Activated CD4-positive, alpha-beta T cell treated with anti-CD3 and anti-CD28 coated beads, Interleukin-2, amount 10 ng/mL, durations not matched to agents 24 days and 14 days (primary cell): ENCODE data around the gene SLC17A9. TPM values are rescaled to one million over a fixed set of nuclear protein-coding genes. Genes with fewer than 3 reads are reported as not detected.

ENCODE experiments used
- DNase-seq: peaks from one replicate; pipeline ENCODE4 v3.0.0; 2022
- H3K27ac Mint-ChIP-seq: one replicate; pipeline ENCODE4 v1.8.0; 2022; ENCODE audit warnings: mild to moderate bottlenecking, mixed read lengths
- H3K27me3 Mint-ChIP-seq: one replicate; pipeline ENCODE4 v1.8.0; 2022; ENCODE audit warnings: mixed read lengths
- H3K36me3 Mint-ChIP-seq: one replicate; pipeline ENCODE4 v1.8.0; 2022; ENCODE audit warnings: low read depth, mild to moderate bottlenecking, mixed read lengths
- H3K4me1 Mint-ChIP-seq: one replicate; pipeline ENCODE4 v1.8.0; 2021; ENCODE audit warnings: mixed read lengths
- H3K4me3 Mint-ChIP-seq: one replicate; pipeline ENCODE4 v1.8.0; 2022; ENCODE audit warnings: mild to moderate bottlenecking, moderate library complexity, mixed read lengths
- H3K9me3 Mint-ChIP-seq: one replicate; pipeline ENCODE4 v1.8.0; 2021; ENCODE audit warnings: mixed read lengths
- intact Hi-C: fragments of 100-400 bp; cut with micrococcal nuclease; formaldehyde crosslinking; loops from one replicate; pipeline ENCODE4 v1.15.1; 2023
- total RNA-seq: library from RNA; stranded (reverse); gene quantifications from 2 replicates; pipeline ENCODE4 v1.2.3, GENCODE V29; 2022

The SLC17A9 gene
- total RNA-seq, 1 donor from 2014 or later = 13.0 TPM

DNA sequence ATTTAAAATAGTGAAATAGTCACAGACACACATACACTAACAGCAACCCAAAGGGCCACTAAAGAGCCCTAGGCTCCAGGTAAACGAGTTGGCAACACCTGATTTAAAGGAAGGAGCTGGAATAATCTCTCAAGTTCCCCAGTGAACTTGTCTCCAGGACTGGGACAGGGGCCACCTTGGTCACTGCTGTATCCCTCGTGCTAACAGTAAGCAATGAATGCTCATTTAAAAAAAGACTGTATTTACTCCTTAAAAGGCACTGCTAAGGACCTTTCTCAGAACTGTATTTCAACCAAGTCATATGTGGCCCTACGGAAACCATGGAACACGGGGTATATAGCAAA, 27.5 kb upstream of the SLC17A9 start:
- peak overlapping the region; percentile 85 for H3K4me3 Mint-ChIP-seq
- peak overlapping the region; percentile 96 for H3K27ac Mint-ChIP-seq
- H3K36me3 Mint-ChIP-seq = peaks cover 16% of the 10 kb centered on the region
- DNase-seq = peak; percentile 67
- H3K4me1 Mint-ChIP-seq = peaks cover 57% of the 10 kb centered on the region
- H3K9me3 Mint-ChIP-seq = no peaks in the 10 kb centered on the region
- intact Hi-C loops = loop anchor here (1.0 kb wide), 1 partner anchor 25 kb away; no protein-coding TSS in a partner anchor
- no peaks in the 10 kb centered on the region for H3K27me3 Mint-ChIP-seq

DNA sequence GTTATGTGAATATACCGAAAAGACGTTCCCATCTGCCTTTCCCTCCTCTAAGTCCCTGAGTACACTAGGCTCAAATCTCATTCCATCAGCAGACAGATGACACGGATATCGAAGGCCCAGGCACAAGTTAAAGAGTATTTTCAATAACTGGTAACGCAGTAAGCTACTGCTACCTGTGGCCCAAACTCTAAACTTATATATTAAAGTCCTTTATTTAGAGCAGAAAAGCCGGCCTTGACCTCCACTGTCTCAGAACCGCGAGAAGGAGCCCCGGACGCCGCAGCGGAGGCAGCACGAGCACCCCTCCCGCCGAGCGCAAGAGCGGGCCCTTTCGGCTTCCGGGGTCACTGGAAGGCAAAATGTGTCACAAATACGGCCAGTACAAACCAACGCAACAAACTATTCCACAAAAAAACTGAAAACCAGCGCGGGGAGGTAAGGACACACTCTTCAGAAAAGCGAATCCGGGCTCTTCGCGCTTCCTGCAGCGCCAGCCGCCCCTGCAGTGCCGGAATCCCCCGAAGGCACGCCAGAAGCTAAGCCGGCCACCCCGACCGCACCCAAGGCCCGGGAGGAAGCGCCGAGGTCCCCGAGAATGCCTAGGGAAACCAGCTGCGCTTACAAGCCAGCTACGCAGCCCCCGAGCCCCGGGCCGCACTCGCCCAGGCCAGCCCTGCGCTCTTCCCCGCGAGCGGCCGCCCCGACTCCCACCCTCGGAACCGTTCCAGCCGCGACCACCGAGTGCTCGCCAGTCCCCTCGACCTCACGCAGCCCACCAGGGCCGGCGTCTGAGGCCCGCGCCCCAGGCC, 26.9 kb upstream of the SLC17A9 start:
- Mint-ChIP-seq H3K27me3 (no peaks in the 10 kb centered on the region), H3K9me3 (no peaks in the 10 kb centered on the region), H3K4me1 (peaks cover 57% of the 10 kb centered on the region), H3K4me3 (peak overlapping the region; percentile 85), H3K36me3 (peaks cover 13% of the 10 kb centered on the region), H3K27ac (peak overlapping the region; percentile 96)
- intact Hi-C loops = loop anchor here (1.0 kb wide), 1 partner anchor 25 kb away; no protein-coding TSS in a partner anchor
- DNase-seq = peak; percentile 86

DNA sequence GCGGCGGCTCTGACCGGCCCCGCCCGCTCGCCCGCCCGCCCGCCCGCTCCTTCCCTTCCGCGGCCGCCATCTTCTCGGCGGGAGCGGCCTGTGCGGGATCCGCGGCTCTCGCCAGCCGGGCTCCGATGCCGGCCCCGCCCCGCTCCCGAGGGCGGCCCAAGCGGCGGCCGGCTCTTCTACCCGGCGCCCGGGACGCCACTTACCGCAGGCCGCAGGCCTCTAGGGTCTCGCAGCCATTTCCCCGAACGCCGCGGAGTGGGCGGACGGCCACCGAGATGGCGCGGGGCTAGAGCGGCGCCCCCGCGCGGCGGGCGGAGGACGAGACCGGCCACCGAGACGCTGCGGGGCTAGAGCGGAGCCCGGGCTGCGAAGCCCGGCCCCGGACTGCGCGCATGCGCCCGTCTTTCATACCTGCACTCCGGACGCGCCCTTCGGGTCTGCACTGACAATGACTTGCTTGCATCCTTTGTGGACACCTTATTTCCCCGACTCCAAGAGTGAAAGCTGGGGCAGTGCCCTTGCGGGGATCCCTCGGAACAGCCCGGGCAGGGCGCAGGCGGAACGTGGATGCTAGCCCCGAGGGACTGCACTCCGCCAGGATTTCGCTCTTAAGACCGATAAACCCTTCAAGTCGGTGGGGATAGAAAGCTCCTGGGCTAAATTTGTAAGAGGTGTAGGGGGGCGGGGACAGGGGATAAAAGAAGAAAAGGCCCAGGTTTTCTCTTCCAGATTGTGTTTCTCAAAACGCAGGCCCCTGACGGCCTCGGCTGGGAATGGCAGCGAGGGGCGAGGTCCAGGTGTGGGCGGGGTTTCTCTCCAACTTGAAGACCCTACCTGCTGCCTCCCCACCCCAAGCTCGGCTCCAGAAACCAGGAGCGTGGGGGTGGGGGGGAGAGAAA, 26.0 kb upstream of the SLC17A9 start, which contains the start of gene DIDO1:
Gene DIDO1, minus strand, starts transcription at position 277 of the 899 bp plus-strand sequence.
- Mint-ChIP-seq H3K4me3 (peak within 1 kb of the TSS; percentile 85), H3K4me1 (peaks cover 56% of the 10 kb centered on the region)

DNA sequence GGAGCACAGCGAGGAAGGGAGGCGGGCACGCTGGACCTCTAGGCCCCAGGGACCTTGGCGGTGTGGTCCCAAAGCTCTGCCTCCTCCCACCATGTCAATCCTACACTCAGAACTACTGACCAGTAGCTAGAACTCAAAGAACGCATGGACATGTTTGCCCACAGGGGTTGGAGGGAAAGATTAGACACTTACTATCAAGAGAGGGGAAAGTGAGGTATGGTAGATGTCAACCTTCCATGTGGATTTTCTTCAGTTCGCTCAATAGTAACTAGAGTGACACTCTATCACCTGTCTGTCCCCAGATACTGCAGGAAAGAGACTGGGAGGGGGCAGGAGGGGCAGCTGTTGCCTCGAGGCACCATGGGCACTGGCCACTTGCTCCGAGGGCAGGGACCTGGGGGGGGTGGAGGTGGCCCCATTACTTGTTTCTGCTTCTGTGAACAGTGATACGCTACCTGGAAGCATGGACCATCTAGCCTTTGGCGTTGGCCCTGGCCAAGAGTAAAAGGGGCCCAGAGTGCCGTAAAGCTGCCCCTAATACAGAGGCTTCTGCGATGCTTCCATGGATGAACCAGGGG, 25.3 kb upstream of the SLC17A9 start:
- intact Hi-C loops = no loop called here
- Mint-ChIP-seq H3K4me3 (peak overlapping the region; percentile 85), H3K27ac (peak overlapping the region; percentile 90), H3K36me3 (peaks cover 13% of the 10 kb centered on the region), H3K9me3 (no peaks in the 10 kb centered on the region), H3K27me3 (no peaks in the 10 kb centered on the region), H3K4me1 (peaks cover 57% of the 10 kb centered on the region)
- no peak for DNase-seq

More for the DNA sequence above, 26.0 kb upstream of the SLC17A9 start, which contains the start of gene DIDO1:
- H3K27me3 Mint-ChIP-seq = no peaks in the 10 kb centered on the region
- H3K36me3 Mint-ChIP-seq = peaks cover 12% of the 10 kb centered on the region
- peak; percentile 97 for DNase-seq
- intact Hi-C loops = no loop called here
- no peaks in the 10 kb centered on the region for H3K9me3 Mint-ChIP-seq
- peak within 1 kb of the TSS; percentile 96 for H3K27ac Mint-ChIP-seq

DNA sequence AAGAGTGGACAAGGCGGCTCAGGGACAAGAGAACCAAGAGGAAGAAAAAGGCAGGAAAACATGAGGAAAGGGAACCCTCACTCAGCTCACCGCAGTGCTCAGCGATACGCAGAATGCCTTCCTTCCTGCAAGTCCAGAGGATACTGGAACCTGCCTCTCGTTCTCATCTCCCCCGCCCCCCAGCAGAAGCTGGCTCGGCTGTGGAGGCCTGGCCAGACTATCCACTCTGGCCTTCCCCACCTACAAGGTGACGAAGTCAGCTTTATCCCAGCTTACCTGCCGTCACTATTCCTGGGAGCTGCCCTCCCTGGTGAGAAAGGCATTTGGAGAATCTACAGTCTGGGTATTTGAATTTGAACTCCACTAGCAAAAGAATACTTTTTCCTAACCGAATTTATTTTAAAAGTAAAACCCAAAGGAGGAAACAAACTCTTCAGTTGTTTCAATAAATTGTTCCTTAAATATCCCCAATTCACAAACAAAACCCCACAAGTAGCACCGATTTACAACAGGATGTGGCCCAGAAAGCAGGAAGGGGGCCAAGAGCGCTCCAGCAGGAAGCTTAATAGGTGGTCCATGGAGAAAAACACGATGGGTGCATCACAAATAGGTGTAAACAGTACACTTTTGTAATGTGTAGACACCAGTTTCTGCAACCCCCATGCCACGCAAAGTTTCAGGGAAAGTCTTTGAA, 24.1 kb upstream of the SLC17A9 start:
- H3K27me3 Mint-ChIP-seq = no peaks in the 10 kb centered on the region
- peaks cover 20% of the 10 kb centered on the region for H3K36me3 Mint-ChIP-seq
- H3K27ac Mint-ChIP-seq = peak overlapping the region; percentile 89
- peak overlapping the region; percentile 85 for H3K4me3 Mint-ChIP-seq
- peaks cover 51% of the 10 kb centered on the region for H3K4me1 Mint-ChIP-seq
- no peaks in the 10 kb centered on the region for H3K9me3 Mint-ChIP-seq
- intact Hi-C loops = no loop called here
- peak; percentile 69 for DNase-seq

DNA sequence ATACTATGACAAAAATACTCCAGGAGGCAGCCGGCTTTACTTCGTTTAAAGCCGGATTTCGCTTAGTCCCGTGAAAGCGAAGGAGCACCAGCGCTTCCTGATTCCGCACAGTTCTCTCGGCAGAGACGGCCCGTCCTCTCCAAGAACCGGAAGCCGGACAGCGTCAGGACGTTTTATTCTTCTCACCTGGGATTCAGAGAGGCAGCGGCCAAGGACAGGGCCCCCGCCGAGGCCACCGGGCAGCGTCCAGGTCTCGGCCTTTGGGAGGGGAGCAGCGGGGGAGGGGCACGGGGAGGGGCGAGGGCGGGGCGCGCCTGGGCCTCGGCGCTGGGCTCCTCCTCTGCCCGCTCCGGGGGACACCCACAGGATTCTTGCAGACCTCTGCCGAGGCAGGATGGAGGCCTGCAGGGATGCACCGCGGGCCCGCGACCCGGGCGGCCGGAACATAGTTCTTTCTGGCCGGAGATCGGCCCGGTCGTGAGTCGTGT, 23.4 kb upstream of the SLC17A9 start:
- Mint-ChIP-seq H3K36me3 (peaks cover 20% of the 10 kb centered on the region), H3K9me3 (no peaks in the 10 kb centered on the region), H3K27me3 (no peaks in the 10 kb centered on the region), H3K4me1 (peaks cover 49% of the 10 kb centered on the region), H3K27ac (peak overlapping the region; percentile 89), H3K4me3 (peak overlapping the region; percentile 85)
- DNase-seq = peak; percentile 87
- intact Hi-C loops = loop anchor here (1.0 kb wide), 1 partner anchor 8 kb away; no protein-coding TSS in a partner anchor

DNA sequence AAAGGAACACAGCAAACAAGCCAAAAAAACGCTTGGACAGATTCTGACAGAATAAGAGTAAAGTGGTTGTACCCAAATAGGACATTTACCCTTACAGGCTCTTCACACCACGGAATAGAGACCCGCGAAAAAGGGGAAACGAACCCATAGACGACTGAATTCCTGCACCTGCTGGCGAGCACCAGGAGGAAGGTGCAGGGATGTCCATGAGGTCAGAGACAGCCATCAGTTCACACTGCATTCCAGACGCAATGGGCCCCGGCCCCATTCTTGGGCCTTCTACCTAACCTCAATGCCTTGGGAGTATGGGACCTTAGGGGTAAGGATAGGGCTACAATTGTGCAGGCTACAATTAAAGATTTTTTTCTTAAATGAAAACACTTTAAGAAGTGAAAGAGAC, 21.0 kb upstream of the SLC17A9 start:
- Mint-ChIP-seq H3K9me3 (no peaks in the 10 kb centered on the region), H3K4me3 (no peak overlapping the region), H3K36me3 (peaks cover 12% of the 10 kb centered on the region), H3K27me3 (no peaks in the 10 kb centered on the region), H3K27ac (no peak overlapping the region), H3K4me1 (peaks cover 42% of the 10 kb centered on the region)
- DNase-seq = no peak
- intact Hi-C loops = no loop called here

DNA sequence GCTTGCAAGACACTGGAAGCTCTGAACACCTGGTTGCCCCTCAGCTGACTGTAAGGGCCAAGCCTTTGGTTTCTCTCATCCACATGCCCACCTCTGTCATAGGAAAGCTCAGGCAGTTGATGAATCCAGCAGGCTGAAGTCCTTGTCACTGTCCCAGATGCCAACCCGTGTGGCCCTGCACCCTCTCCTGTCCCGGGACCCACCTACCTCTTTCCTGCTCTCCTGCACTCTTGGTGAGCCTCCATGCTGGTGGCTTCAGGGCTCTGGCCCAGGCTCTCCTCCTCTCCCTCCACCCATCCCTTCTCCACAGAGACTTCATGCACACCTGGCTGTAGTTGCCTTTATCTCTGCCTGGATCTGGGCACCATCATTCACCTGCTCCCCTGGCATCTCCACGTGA, 18.5 kb upstream of the SLC17A9 start:
- Mint-ChIP-seq H3K4me3 (no peak overlapping the region), H3K4me1 (peaks cover 25% of the 10 kb centered on the region), H3K9me3 (no peaks in the 10 kb centered on the region), H3K27ac (no peak overlapping the region), H3K27me3 (no peaks in the 10 kb centered on the region), H3K36me3 (peaks cover 19% of the 10 kb centered on the region)
- intact Hi-C loops = no loop called here
- DNase-seq = no peak

DNA sequence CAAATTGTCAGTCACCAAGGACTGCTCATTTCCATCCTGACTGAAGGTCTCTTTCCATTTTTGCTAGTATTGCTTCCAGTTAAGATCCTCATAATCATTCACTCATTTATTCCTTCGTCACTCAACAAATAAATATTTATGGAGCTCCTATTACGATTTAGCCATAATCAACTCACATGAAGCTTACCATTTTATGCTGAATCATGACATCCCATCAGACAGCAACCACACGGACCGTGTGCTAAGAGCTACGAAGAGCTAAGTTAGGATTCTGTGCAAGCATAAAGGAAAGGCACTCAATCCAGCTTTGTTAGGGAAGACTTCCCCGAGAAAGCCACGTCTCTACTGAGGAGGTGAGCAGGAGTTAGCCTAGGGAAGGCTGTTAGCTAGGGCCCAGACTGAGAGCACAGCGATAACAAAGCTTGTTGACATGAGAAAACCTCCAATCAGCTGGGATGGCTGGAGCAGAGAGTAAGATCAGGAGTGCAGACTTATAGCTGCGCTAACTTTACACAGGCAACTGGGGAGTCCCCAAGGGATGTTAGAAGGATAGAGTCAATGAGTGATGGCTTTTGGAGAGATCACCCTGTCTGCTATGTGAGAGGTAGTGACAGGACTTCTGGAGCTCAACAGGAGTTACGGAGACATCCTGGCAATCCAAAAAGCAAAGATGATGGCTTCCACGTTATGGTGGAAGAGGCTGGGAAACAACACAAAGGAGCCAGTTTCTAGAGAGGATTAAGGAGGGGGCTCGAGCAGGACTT, 17.1 kb upstream of the SLC17A9 start:
- Mint-ChIP-seq H3K27ac (no peak overlapping the region), H3K4me1 (peaks cover 25% of the 10 kb centered on the region), H3K4me3 (no peak overlapping the region), H3K27me3 (no peaks in the 10 kb centered on the region), H3K9me3 (no peaks in the 10 kb centered on the region), H3K36me3 (peaks cover 27% of the 10 kb centered on the region)
- DNase-seq = no peak
- intact Hi-C loops = loop anchor here (5.0 kb wide), 2 partner anchors 282 to 1022 kb away; partner anchors contain the start of genes UCKL1 and YTHDF1

DNA sequence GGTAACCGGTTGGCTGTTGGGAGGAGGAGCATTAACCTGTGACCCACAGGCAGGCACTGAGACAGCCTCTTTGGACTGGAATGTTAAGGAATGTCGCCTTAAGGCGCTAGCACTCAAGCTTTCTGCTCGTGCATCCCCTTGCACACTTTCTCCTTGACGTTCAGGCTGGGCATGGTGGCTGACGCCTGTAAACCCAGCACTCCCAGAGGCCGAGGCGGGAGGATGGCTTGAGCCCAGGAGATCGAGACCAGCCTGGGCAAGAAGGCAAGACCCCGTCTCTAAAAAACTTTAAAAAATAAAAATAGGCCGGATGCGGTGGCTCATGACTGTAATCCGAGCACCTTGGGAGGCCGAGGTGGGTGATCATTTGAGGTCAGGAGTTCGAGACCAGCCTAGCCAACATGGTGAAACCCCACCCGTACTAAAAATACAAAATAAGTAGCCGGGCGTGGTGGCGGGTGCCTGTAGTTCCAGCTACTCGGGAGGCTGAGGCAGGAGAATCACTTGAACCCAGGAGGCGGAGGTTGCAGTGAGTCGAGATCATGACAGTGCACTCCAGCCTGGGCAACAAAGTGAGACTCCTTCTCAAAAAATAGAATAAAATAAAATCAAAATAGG, 16.4 kb upstream of the SLC17A9 start:
- Mint-ChIP-seq H3K4me1 (peaks cover 20% of the 10 kb centered on the region), H3K9me3 (no peaks in the 10 kb centered on the region), H3K27ac (no peak overlapping the region), H3K36me3 (peaks cover 27% of the 10 kb centered on the region), H3K4me3 (no peak overlapping the region), H3K27me3 (no peaks in the 10 kb centered on the region)
- no peak for DNase-seq
- intact Hi-C loops = loop anchor here (5.0 kb wide), 2 partner anchors 281 to 1021 kb away; partner anchors contain the start of genes UCKL1 and YTHDF1

DNA sequence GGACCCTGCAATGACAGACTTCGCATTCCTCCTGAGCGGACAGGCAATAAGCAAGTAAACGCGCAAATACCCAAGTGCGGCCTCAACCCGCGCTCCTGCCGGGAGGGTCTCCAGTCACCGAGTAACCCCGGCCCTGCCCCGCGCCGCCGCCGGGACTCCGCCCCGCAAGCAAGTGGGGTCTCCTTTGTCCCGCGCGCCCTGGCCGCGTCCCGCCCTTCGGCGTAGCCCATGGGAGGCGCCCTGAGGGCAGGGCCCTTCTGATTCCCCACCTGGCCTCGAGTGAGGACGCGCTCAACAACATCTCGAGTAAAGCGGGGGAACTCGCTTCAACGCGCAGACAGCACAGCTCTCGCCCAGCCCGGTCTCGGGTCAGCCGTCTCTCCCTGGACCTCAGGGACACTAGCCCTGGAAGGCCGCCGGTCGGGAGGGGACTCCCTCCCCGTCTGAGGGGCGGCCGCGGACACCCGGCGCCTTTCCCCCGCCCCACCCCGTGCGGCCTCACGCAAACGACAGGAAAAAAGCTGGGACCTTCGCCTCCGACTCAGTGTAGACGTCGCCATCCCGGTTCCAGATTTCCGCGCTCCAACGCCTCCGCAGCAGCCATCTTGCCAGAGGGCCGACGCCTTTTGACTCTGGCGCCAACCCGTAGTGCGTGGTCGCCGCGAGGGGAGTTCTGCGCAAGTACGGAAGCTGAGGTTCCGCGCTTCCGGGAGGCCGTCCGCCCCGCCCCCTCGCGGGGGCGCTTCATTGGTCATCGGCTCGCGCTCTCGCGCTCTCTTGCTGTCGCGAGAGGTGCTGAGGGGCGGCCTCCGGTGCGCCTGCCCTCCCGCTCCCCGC, 15.0 kb upstream of the SLC17A9 start:
- intact Hi-C loops = loop anchor here (1.0 to 5.0 kb wide), 6 partner anchors 8 to 1020 kb away; partner anchors contain the start of genes SLC17A9, UCKL1 and YTHDF1
- Mint-ChIP-seq H3K36me3 (peaks cover 33% of the 10 kb centered on the region), H3K27me3 (no peaks in the 10 kb centered on the region), H3K27ac (peak overlapping the region; percentile 99), H3K9me3 (no peaks in the 10 kb centered on the region), H3K4me1 (peaks cover 24% of the 10 kb centered on the region), H3K4me3 (peak overlapping the region; percentile 97)
- peak; percentile 99 for DNase-seq
